ENCODE results near the gene TNS1. TPM values are rescaled to one million over a fixed set of nuclear protein-coding genes. Genes with fewer than 3 reads are reported as not detected.

The TNS1 gene
- polyA plus RNA-seq, 1 of the 3 experiments (the other 2 are of a cell fraction) = 12.1 TPM

- H3K36me3 ChIP-seq (replicated peaks in 1 of 2; ENCODE audit: control insufficient read depth in 1 of 2, insufficient read depth in 2 of 2, low read length in 1 of 2) = no peaks in the 10 kb centered on the region
- H3F3A ChIP-seq (replicated peaks; ENCODE audit: insufficient read depth) = no peaks in the 10 kb centered on the region
- H3K27me3 ChIP-seq (ENCODE audit: insufficient read depth) = no peaks in the 10 kb centered on the region
- H3K4me2 ChIP-seq = no peak overlapping the region
- H3K4me3 ChIP-seq (ENCODE audit: low read depth in 2 of 2, low read length in 1 of 2) = no peak overlapping the region
- H3K9ac ChIP-seq = no peak overlapping the region
- CTCF ChIA-PET = interaction anchor here (0.6 to 5.4 kb wide), 10 partner anchors 10 to 243 kb away, joined by 3 to 33 read pairs (median 4); no protein-coding TSS in a partner anchor
- POLR2A ChIA-PET = no interaction called here
- DNase-seq = no peak
- no peaks in the 10 kb centered on the region for H3K79me2 ChIP-seq (ENCODE audit: insufficient read depth)
- no peaks in the 10 kb centered on the region for H3K9me2 ChIP-seq
- no peaks in the 10 kb centered on the region for H3K9me3 ChIP-seq
- H3K4me1 ChIP-seq (ENCODE audit: control insufficient read depth in 1 of 2, insufficient read depth in 2 of 2, low read depth in 1 of 2, low read length in 1 of 2) = peaks cover 0 to 28% of the 10 kb centered on the region in 2 experiments; a peak in 1 of 4 replicates
- no peak overlapping the region for H3K27ac ChIP-seq (ENCODE audit: low read depth in 2 of 2, low read length in 1 of 2)
- WGBS (ENCODE audit: low lambda C conversion rate) = 86% methylated on average over 2 of the region's 2 CpGs
- TF ChIP-seq YY1 (IDR thresholded peaks at IDR 0.05; ENCODE audit: low read depth) (no peak), SIN3A (IDR thresholded peaks at IDR 0.05; ENCODE audit: borderline replicate concordance, low read depth, low read length) (no peak), ELF1 (IDR thresholded peaks at IDR 0.05) (no peak), GABPA (IDR thresholded peaks at IDR 0.05; ENCODE audit: low read depth) (no peak), POLR2AphosphoS5 (IDR thresholded peaks at IDR 0.05; ENCODE audit: low read depth, low read length) (no peak), CTCF (IDR thresholded peaks at IDR 0.05) (no peak)
- TF ChIP-seq, protein P1, sequence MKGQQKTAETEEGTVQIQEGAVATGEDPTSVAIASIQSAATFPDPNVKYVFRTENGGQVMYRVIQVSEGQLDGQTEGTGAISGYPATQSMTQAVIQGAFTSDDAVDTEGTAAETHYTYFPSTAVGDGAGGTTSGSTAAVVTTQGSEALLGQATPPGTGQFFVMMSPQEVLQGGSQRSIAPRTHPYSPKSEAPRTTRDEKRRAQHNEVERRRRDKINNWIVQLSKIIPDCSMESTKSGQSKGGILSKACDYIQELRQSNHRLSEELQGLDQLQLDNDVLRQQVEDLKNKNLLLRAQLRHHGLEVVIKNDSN (IDR thresholded peaks at IDR 0.05; ENCODE audit: borderline replicate concordance, low read depth) = no peak
- TF ChIP-seq, protein P2, sequence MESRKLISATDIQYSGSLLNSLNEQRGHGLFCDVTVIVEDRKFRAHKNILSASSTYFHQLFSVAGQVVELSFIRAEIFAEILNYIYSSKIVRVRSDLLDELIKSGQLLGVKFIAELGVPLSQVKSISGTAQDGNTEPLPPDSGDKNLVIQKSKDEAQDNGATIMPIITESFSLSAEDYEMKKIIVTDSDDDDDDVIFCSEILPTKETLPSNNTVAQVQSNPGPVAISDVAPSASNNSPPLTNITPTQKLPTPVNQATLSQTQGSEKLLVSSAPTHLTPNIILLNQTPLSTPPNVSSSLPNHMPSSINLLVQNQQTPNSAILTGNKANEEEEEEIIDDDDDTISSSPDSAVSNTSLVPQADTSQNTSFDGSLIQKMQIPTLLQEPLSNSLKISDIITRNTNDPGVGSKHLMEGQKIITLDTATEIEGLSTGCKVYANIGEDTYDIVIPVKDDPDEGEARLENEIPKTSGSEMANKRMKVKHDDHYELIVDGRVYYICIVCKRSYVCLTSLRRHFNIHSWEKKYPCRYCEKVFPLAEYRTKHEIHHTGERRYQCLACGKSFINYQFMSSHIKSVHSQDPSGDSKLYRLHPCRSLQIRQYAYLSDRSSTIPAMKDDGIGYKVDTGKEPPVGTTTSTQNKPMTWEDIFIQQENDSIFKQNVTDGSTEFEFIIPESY (IDR thresholded peaks at IDR 0.05; ENCODE audit: borderline replicate concordance, low read depth) = no peak
- no peak overlapping the region for H2AFZ ChIP-seq (ENCODE audit: low read depth)
- no peaks in the 10 kb centered on the region for H4K20me1 ChIP-seq (ENCODE audit: insufficient read depth)
These were observed 25.3 kb upstream of the TNS1 start for GRCh38 chr2:218028189-218028495.

DNA sequence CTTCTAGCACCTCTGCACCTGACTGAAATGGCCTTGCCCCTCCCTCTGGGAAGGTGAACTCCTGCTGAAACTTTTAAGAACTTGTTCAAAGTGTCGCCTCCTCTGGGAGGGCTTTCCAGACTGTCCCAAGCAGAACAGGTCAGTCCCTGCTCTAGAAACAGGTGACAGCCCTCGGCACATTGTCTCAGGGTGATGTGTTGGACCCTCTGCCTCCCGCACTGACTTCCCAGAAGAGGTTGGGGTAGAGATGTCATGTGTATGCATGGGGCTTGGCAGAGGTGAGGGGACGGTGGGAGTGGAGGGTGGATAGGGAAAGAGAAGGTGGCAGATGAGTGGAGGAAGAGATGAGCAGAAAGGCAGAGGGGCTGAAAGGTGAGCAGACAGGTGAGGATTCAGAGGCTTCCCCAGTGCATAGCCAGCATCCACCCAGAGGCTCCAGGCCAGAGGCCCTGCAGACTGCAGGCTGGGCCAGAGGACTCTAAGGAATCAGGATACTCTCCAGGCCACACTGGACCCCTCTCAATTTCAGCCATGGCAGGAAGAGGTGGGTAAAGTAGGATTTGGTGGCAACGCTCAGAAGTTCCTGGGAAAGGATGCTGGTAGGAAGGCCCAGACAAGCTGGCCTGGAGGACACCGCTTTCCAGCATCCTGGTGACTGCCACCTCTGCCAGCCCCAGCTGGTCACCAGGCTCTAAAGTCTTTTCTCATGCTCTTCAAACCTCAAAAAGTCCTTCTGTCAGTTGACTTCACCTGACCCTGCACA lies 24.8 kb upstream of the TNS1 start:
- WGBS (ENCODE audit: low lambda C conversion rate) = 93% methylated on average over 6 of the region's 6 CpGs
- H3K4me1 ChIP-seq (ENCODE audit: control insufficient read depth in 1 of 2, insufficient read depth in 2 of 2, low read depth in 1 of 2, low read length in 1 of 2) = peaks cover 0 to 23% of the 10 kb centered on the region in 2 experiments; a peak in 1 of 4 replicates
- no peak overlapping the region for H2AFZ ChIP-seq (ENCODE audit: low read depth)
- H3K36me3 ChIP-seq (replicated peaks in 1 of 2; ENCODE audit: control insufficient read depth in 1 of 2, insufficient read depth in 2 of 2, low read length in 1 of 2) = no peaks in the 10 kb centered on the region
- no peaks in the 10 kb centered on the region for H3K9me2 ChIP-seq
- H3F3A ChIP-seq (replicated peaks; ENCODE audit: insufficient read depth) = no peaks in the 10 kb centered on the region
- H3K27me3 ChIP-seq (ENCODE audit: insufficient read depth) = no peaks in the 10 kb centered on the region
- no peaks in the 10 kb centered on the region for H3K79me2 ChIP-seq (ENCODE audit: insufficient read depth)
- CTCF ChIA-PET = interaction anchor here (0.9 to 5.4 kb wide), 5 partner anchors 20 to 242 kb away, joined by 3 to 33 read pairs (median 8); no protein-coding TSS in a partner anchor
- H3K27ac ChIP-seq (ENCODE audit: low read depth in 2 of 2, low read length in 1 of 2) = no peak overlapping the region
- TF ChIP-seq, protein P3, sequence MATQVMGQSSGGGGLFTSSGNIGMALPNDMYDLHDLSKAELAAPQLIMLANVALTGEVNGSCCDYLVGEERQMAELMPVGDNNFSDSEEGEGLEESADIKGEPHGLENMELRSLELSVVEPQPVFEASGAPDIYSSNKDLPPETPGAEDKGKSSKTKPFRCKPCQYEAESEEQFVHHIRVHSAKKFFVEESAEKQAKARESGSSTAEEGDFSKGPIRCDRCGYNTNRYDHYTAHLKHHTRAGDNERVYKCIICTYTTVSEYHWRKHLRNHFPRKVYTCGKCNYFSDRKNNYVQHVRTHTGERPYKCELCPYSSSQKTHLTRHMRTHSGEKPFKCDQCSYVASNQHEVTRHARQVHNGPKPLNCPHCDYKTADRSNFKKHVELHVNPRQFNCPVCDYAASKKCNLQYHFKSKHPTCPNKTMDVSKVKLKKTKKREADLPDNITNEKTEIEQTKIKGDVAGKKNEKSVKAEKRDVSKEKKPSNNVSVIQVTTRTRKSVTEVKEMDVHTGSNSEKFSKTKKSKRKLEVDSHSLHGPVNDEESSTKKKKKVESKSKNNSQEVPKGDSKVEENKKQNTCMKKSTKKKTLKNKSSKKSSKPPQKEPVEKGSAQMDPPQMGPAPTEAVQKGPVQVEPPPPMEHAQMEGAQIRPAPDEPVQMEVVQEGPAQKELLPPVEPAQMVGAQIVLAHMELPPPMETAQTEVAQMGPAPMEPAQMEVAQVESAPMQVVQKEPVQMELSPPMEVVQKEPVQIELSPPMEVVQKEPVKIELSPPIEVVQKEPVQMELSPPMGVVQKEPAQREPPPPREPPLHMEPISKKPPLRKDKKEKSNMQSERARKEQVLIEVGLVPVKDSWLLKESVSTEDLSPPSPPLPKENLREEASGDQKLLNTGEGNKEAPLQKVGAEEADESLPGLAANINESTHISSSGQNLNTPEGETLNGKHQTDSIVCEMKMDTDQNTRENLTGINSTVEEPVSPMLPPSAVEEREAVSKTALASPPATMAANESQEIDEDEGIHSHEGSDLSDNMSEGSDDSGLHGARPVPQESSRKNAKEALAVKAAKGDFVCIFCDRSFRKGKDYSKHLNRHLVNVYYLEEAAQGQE (IDR thresholded peaks at IDR 0.05; ENCODE audit: low read depth, low read length) = no peak
- TF ChIP-seq RCOR1 (IDR thresholded peaks at IDR 0.05; ENCODE audit: low read length) = no peak
- no peak overlapping the region for H3K4me3 ChIP-seq (ENCODE audit: low read depth in 2 of 2, low read length in 1 of 2)
- no peak for DNase-seq
- no peak overlapping the region for H3K4me2 ChIP-seq
- no peak overlapping the region for H3K9ac ChIP-seq
- H4K20me1 ChIP-seq (ENCODE audit: insufficient read depth) = no peaks in the 10 kb centered on the region
- no peaks in the 10 kb centered on the region for H3K9me3 ChIP-seq
- POLR2A ChIA-PET = no interaction called here
